ENCODE measurements around the gene LRCH4. TPM values are rescaled to one million over a fixed set of nuclear protein-coding genes. Genes with fewer than 3 reads are reported as not detected.

The LRCH4 gene
- total and polyA plus RNA-seq, 2 of the 13 experiments (the other 11 are each of a cell fraction or from before 2014, with no cell fraction given), result 7.0 to 9.3 TPM

- TF ChIP-seq TEF (CRISPR knock-in tag; IDR thresholded peaks at IDR 0.05) (no peak), RARA (CRISPR knock-in tag; IDR thresholded peaks at IDR 0.05) (peak; percentile 78), ZNF574 (CRISPR knock-in tag; IDR thresholded peaks at IDR 0.05) (0 out of 2 replicates have a peak, but pooled peaks have one; percentile 15), HNF4G (IDR thresholded peaks at IDR 0.05; ENCODE audit: borderline replicate concordance, low read depth, low read length) (peak; percentile 87; the same call in 1 of the 2 replicates), HNF4G (CRISPR knock-in tag; IDR thresholded peaks at IDR 0.05; ENCODE audit: borderline replicate concordance, low read depth) (peak; percentile 33; the same call in 1 of the 2 replicates), SP5 (CRISPR knock-in tag; IDR thresholded peaks at IDR 0.05; ENCODE audit: borderline replicate concordance, low read depth) (peak; percentile 26; the same call in 1 of the 2 replicates), HDAC1 (CRISPR knock-in tag; IDR thresholded peaks at IDR 0.05) (peak; percentile 70), ARNT2 (CRISPR knock-in tag; IDR thresholded peaks at IDR 0.05; ENCODE audit: low read depth) (no peak), RORA (CRISPR knock-in tag; IDR thresholded peaks at IDR 0.05) (0 out of 2 replicates have a peak, but pooled peaks have one; percentile 66), ZNF441 (CRISPR knock-in tag; IDR thresholded peaks at IDR 0.05; ENCODE audit: borderline replicate concordance) (no peak), ZSCAN9 (CRISPR knock-in tag; IDR thresholded peaks at IDR 0.05; ENCODE audit: borderline replicate concordance) (peak; percentile 91; the same call in 1 of the 2 replicates), ARID5B (CRISPR knock-in tag; IDR thresholded peaks at IDR 0.05) (peak; percentile 70), DBP (CRISPR knock-in tag; IDR thresholded peaks at IDR 0.05; ENCODE audit: not compliant biosample characterization) (no peak), ZNF614 (CRISPR knock-in tag; IDR thresholded peaks at IDR 0.05; ENCODE audit: borderline replicate concordance) (peak; percentile 78; the same call in 1 of the 2 replicates), RFXANK (CRISPR knock-in tag; IDR thresholded peaks at IDR 0.05) (0 out of 2 replicates have a peak, but pooled peaks have one; percentile 17), HMGXB4 (CRISPR knock-in tag; IDR thresholded peaks at IDR 0.05; ENCODE audit: borderline replicate concordance in 1 of 2, low read depth in 1 of 2) (peak in 1 of 2 experiments; percentile 25; a peak in 1 of 4 replicates), ZNF713 (CRISPR knock-in tag; IDR thresholded peaks at IDR 0.05) (no peak), MXD4 (CRISPR knock-in tag; IDR thresholded peaks at IDR 0.05) (0 out of 2 replicates have a peak, but pooled peaks have one; percentile 43), ZFP36L1 (CRISPR knock-in tag; IDR thresholded peaks at IDR 0.05) (peak; percentile 19; the same call in 1 of the 2 replicates)
These were observed 45.7 kb downstream of the LRCH4 start (continued) for GRCh38 chr7:100540073-100540723.

All from HepG2 (cell line).